Measurements from ENCODE around the gene ERBB2.
"Not testable (repeated sequence)": the region's sequence is repeated elsewhere in the genome, so short reads cannot be mapped to it uniquely, and the experiment has no call there.

ERBB2 gene

DNA sequence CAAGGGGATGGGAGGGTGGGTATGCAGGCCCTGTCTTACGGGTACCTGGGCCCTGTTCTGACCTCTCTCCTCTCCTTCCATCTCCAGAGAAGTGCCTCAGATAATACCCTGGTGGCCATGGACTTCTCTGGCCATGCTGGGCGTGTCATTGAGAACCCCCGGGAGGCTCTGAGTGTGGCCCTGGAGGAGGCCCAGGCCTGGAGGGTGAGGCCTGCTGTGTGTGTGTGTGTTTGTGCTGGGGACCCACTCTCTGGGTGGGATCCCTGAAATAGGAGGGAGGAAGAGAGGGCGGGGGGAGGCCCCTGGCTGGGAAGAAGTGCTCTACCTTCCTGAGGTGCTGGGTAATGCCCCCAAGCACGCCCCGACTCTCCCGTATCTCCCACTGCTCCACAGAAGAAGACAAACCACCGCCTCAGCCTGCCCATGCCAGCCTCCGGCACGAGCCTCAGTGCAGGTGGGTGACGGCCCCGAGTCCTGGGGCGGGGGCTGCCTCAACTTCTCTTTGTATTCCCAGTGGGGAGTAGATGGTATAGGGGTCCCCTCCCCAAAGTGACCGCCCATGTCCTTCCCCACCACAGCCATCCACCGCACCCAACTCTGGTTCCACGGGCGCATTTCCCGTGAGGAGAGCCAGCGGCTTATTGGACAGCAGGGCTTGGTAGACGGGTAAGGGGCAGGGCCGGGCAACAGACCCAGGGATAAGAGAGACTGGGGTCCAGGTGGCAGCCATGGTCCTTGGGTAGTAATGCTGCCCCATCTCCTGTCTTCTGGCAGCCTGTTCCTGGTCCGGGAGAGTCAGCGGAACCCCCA lies 45.7 kb downstream of the ERBB2 start:
- H3K4me1 ChIP-seq (ENCODE audit: insufficient read depth, low read length, poor library complexity, severe bottlenecking), result no peaks in the 10 kb centered on the region
- H3K79me2 ChIP-seq (ENCODE audit: insufficient read depth, low read length), result no peaks in the 10 kb centered on the region
- H3K9me3 ChIP-seq (ENCODE audit: insufficient read depth, low read depth, low read length), result no peaks in the 10 kb centered on the region
- H2AFZ ChIP-seq (ENCODE audit: low read length), result no peak overlapping the region
- H4K20me1 ChIP-seq (ENCODE audit: insufficient read depth, low read length, poor library complexity, severe bottlenecking), result no peaks in the 10 kb centered on the region
- no peak overlapping the region for H3K9ac ChIP-seq (ENCODE audit: low read depth, low read length, poor library complexity, severe bottlenecking)
- no peaks in the 10 kb centered on the region for H3K36me3 ChIP-seq (ENCODE audit: insufficient read depth, low read length)
- TF ChIP-seq EZH2phosphoT487 (IDR thresholded peaks at IDR 0.05; ENCODE audit: borderline replicate concordance), result no peak
- TF ChIP-seq CTCF (conservative IDR thresholded peaks at IDR 0.05; ENCODE audit: low read length), result no peak
- H3K4me3 ChIP-seq (ENCODE audit: low read length, poor library complexity, severe bottlenecking), result no peak overlapping the region
- H3K4me2 ChIP-seq (ENCODE audit: low read depth, low read length, poor library complexity, severe bottlenecking), result no peak overlapping the region
- H3K27me3 ChIP-seq (ENCODE audit: insufficient read depth, low read length, poor library complexity, severe bottlenecking), result no peaks in the 10 kb centered on the region
- no peaks in the 10 kb centered on the region for H3K9me2 ChIP-seq (replicated peaks; ENCODE audit: low read depth, low read length)
- no peaks in the 10 kb centered on the region for H3F3A ChIP-seq (ENCODE audit: low read depth)

GRCh38 chr17:39746145-39746461 lies 46.2 kb downstream of the ERBB2 start:
- Histone ChIP-seq H3K4me3 (ENCODE audit: low read length, poor library complexity, severe bottlenecking) (no peak overlapping the region), H4K20me1 (ENCODE audit: insufficient read depth, low read length, poor library complexity, severe bottlenecking) (no peaks in the 10 kb centered on the region), H3K4me2 (ENCODE audit: low read depth, low read length, poor library complexity, severe bottlenecking) (no peak overlapping the region), H3K9me3 (ENCODE audit: insufficient read depth, low read depth, low read length) (no peaks in the 10 kb centered on the region), H3K9ac (ENCODE audit: low read depth, low read length, poor library complexity, severe bottlenecking) (no peak overlapping the region), H3K27me3 (ENCODE audit: insufficient read depth, low read length, poor library complexity, severe bottlenecking) (no peaks in the 10 kb centered on the region), H3K9me2 (replicated peaks; ENCODE audit: low read depth, low read length) (no peaks in the 10 kb centered on the region), H3K79me2 (ENCODE audit: insufficient read depth, low read length) (no peaks in the 10 kb centered on the region), H2AFZ (ENCODE audit: low read length) (no peak overlapping the region), H3K4me1 (ENCODE audit: insufficient read depth, low read length, poor library complexity, severe bottlenecking) (no peaks in the 10 kb centered on the region), H3K36me3 (ENCODE audit: insufficient read depth, low read length) (no peaks in the 10 kb centered on the region), H3F3A (ENCODE audit: low read depth) (no peaks in the 10 kb centered on the region)
- TF ChIP-seq CTCF (conservative IDR thresholded peaks at IDR 0.05; ENCODE audit: low read length) (no peak), EZH2phosphoT487 (IDR thresholded peaks at IDR 0.05; ENCODE audit: borderline replicate concordance) (no peak)

- Histone ChIP-seq H3K4me3 (ENCODE audit: low read length, poor library complexity, severe bottlenecking) (no peak overlapping the region), H3K9ac (ENCODE audit: low read depth, low read length, poor library complexity, severe bottlenecking) (no peak overlapping the region), H2AFZ (ENCODE audit: low read length) (no peak overlapping the region), H3K27me3 (ENCODE audit: insufficient read depth, low read length, poor library complexity, severe bottlenecking) (no peaks in the 10 kb centered on the region), H3K79me2 (ENCODE audit: insufficient read depth, low read length) (no peaks in the 10 kb centered on the region), H3F3A (ENCODE audit: low read depth) (no peaks in the 10 kb centered on the region), H3K4me1 (ENCODE audit: insufficient read depth, low read length, poor library complexity, severe bottlenecking) (no peaks in the 10 kb centered on the region), H4K20me1 (ENCODE audit: insufficient read depth, low read length, poor library complexity, severe bottlenecking) (no peaks in the 10 kb centered on the region), H3K4me2 (ENCODE audit: low read depth, low read length, poor library complexity, severe bottlenecking) (no peak overlapping the region), H3K36me3 (ENCODE audit: insufficient read depth, low read length) (no peaks in the 10 kb centered on the region), H3K9me2 (replicated peaks; ENCODE audit: low read depth, low read length) (no peaks in the 10 kb centered on the region), H3K9me3 (ENCODE audit: insufficient read depth, low read depth, low read length) (no peaks in the 10 kb centered on the region)
- TF ChIP-seq EZH2phosphoT487 (IDR thresholded peaks at IDR 0.05; ENCODE audit: borderline replicate concordance) (no peak), CTCF (conservative IDR thresholded peaks at IDR 0.05; ENCODE audit: low read length) (no peak)
These were observed 47.9 kb downstream of the ERBB2 start for GRCh38 chr17:39747745-39748144.

- H3K4me3 ChIP-seq (ENCODE audit: low read length, poor library complexity, severe bottlenecking); H3K27me3 ChIP-seq (ENCODE audit: insufficient read depth, low read length, poor library complexity, severe bottlenecking); H3F3A ChIP-seq (ENCODE audit: low read depth); H3K4me1 ChIP-seq (ENCODE audit: insufficient read depth, low read length, poor library complexity, severe bottlenecking); H2AFZ ChIP-seq (ENCODE audit: low read length); H3K9me3 ChIP-seq (ENCODE audit: insufficient read depth, low read depth, low read length); H3K9me2 ChIP-seq (replicated peaks; ENCODE audit: low read depth, low read length); H4K20me1 ChIP-seq (ENCODE audit: insufficient read depth, low read length, poor library complexity, severe bottlenecking); H3K4me2 ChIP-seq (ENCODE audit: low read depth, low read length, poor library complexity, severe bottlenecking); H3K9ac ChIP-seq (ENCODE audit: low read depth, low read length, poor library complexity, severe bottlenecking); H3K79me2 ChIP-seq (ENCODE audit: insufficient read depth, low read length); H3K36me3 ChIP-seq (ENCODE audit: insufficient read depth, low read length): not testable (repeated sequence)
These were observed 48.7 kb downstream of the ERBB2 start for GRCh38 chr17:39748444-39749034.
